ENCODE results near the gene ZNF784. TPM values are rescaled to one million over a fixed set of nuclear protein-coding genes. Genes with fewer than 3 reads are reported as not detected.

The ZNF784 gene
- total and polyA plus RNA-seq, 9 of the 15 experiments (the other 6 are each of a cell fraction or from before 2014, with no cell fraction given): 0.14 to 6.1 (median 2.1) TPM

GRCh38 chr19:55599468-55599841 lies 24.9 kb downstream of the ZNF784 start, which contains the start of gene FIZ1 (continued):
- TF ChIP-seq, protein P1, sequence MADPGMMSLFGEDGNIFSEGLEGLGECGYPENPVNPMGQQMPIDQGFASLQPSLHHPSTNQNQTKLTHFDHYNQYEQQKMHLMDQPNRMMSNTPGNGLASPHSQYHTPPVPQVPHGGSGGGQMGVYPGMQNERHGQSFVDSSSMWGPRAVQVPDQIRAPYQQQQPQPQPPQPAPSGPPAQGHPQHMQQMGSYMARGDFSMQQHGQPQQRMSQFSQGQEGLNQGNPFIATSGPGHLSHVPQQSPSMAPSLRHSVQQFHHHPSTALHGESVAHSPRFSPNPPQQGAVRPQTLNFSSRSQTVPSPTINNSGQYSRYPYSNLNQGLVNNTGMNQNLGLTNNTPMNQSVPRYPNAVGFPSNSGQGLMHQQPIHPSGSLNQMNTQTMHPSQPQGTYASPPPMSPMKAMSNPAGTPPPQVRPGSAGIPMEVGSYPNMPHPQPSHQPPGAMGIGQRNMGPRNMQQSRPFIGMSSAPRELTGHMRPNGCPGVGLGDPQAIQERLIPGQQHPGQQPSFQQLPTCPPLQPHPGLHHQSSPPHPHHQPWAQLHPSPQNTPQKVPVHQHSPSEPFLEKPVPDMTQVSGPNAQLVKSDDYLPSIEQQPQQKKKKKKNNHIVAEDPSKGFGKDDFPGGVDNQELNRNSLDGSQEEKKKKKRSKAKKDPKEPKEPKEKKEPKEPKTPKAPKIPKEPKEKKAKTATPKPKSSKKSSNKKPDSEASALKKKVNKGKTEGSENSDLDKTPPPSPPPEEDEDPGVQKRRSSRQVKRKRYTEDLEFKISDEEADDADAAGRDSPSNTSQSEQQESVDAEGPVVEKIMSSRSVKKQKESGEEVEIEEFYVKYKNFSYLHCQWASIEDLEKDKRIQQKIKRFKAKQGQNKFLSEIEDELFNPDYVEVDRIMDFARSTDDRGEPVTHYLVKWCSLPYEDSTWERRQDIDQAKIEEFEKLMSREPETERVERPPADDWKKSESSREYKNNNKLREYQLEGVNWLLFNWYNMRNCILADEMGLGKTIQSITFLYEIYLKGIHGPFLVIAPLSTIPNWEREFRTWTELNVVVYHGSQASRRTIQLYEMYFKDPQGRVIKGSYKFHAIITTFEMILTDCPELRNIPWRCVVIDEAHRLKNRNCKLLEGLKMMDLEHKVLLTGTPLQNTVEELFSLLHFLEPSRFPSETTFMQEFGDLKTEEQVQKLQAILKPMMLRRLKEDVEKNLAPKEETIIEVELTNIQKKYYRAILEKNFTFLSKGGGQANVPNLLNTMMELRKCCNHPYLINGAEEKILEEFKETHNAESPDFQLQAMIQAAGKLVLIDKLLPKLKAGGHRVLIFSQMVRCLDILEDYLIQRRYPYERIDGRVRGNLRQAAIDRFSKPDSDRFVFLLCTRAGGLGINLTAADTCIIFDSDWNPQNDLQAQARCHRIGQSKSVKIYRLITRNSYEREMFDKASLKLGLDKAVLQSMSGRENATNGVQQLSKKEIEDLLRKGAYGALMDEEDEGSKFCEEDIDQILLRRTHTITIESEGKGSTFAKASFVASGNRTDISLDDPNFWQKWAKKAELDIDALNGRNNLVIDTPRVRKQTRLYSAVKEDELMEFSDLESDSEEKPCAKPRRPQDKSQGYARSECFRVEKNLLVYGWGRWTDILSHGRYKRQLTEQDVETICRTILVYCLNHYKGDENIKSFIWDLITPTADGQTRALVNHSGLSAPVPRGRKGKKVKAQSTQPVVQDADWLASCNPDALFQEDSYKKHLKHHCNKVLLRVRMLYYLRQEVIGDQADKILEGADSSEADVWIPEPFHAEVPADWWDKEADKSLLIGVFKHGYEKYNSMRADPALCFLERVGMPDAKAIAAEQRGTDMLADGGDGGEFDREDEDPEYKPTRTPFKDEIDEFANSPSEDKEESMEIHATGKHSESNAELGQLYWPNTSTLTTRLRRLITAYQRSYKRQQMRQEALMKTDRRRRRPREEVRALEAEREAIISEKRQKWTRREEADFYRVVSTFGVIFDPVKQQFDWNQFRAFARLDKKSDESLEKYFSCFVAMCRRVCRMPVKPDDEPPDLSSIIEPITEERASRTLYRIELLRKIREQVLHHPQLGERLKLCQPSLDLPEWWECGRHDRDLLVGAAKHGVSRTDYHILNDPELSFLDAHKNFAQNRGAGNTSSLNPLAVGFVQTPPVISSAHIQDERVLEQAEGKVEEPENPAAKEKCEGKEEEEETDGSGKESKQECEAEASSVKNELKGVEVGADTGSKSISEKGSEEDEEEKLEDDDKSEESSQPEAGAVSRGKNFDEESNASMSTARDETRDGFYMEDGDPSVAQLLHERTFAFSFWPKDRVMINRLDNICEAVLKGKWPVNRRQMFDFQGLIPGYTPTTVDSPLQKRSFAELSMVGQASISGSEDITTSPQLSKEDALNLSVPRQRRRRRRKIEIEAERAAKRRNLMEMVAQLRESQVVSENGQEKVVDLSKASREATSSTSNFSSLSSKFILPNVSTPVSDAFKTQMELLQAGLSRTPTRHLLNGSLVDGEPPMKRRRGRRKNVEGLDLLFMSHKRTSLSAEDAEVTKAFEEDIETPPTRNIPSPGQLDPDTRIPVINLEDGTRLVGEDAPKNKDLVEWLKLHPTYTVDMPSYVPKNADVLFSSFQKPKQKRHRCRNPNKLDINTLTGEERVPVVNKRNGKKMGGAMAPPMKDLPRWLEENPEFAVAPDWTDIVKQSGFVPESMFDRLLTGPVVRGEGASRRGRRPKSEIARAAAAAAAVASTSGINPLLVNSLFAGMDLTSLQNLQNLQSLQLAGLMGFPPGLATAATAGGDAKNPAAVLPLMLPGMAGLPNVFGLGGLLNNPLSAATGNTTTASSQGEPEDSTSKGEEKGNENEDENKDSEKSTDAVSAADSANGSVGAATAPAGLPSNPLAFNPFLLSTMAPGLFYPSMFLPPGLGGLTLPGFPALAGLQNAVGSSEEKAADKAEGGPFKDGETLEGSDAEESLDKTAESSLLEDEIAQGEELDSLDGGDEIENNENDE (IDR thresholded peaks at IDR 0.05; ENCODE audit: low read depth, low read length): no peak
- TF ChIP-seq MXI1 (IDR thresholded peaks at IDR 0.05; ENCODE audit: low read depth, low read length) (no peak), ZNF583 (CRISPR knock-in tag; IDR thresholded peaks at IDR 0.05) (no peak), HSF4 (CRISPR knock-in tag; IDR thresholded peaks at IDR 0.05; ENCODE audit: borderline replicate concordance) (no peak), TCFL5 (CRISPR knock-in tag; conservative IDR thresholded peaks at IDR 0.05) (no peak), SRSF1 (IDR thresholded peaks at IDR 0.05; ENCODE audit: low read depth, low read length) (no peak), ETV6 (IDR thresholded peaks at IDR 0.05; ENCODE audit: borderline replicate concordance in 1 of 2, low read depth in 2 of 2, low read length in 1 of 2) (peak; percentile 70 to 77; a peak in 1 of 4 replicates), ETV6 (CRISPR knock-in tag; IDR thresholded peaks at IDR 0.05; ENCODE audit: borderline replicate concordance) (no peak), TAF7 (tag; IDR thresholded peaks at IDR 0.05) (no peak), MCM2 (IDR thresholded peaks at IDR 0.05; ENCODE audit: low read depth) (no peak), ZNF133 (CRISPR knock-in tag; IDR thresholded peaks at IDR 0.05) (no peak), RBM25 (IDR thresholded peaks at IDR 0.05; ENCODE audit: low read depth, low read length, severe bottlenecking) (no peak), SRSF9 (IDR thresholded peaks at IDR 0.05; ENCODE audit: borderline replicate concordance, low read depth, low read length) (no peak), CHD4 (IDR thresholded peaks at IDR 0.05; ENCODE audit: insufficient read depth, insufficient replicate concordance, low read depth, low read length, poor library complexity, severe bottlenecking) (no peak)
- TF ChIP-seq, protein P2, sequence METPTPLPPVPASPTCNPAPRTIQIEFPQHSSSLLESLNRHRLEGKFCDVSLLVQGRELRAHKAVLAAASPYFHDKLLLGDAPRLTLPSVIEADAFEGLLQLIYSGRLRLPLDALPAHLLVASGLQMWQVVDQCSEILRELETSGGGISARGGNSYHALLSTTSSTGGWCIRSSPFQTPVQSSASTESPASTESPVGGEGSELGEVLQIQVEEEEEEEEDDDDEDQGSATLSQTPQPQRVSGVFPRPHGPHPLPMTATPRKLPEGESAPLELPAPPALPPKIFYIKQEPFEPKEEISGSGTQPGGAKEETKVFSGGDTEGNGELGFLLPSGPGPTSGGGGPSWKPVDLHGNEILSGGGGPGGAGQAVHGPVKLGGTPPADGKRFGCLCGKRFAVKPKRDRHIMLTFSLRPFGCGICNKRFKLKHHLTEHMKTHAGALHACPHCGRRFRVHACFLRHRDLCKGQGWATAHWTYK (CRISPR knock-in tag; IDR thresholded peaks at IDR 0.05): no peak

Measured in K562 (cell line).